Endothelial cell of umbilical vein (primary cell): Measurements from ENCODE around the gene MIS12.

Source experiments
- CTCF ChIP-seq, 2 donors: IDR thresholded peaks; 1 replicate in 1 of 2; 2 replicates in 1 of 2; pipeline ENCODE4 v1.5.1; 2011; ENCODE audit warnings: low read length in 2 of 2, mild to moderate bottlenecking in 2 of 2, moderate library complexity in 2 of 2, control low read depth in 1 of 2, inconsistent platforms in 1 of 2, low read depth in 1 of 2; ENCODE audit not compliant: insufficient read depth in 1 of 2; ENCODE audit errors: extremely low read depth in 1 of 2
- EZH2 ChIP-seq: IDR thresholded peaks from 2 replicates; pipeline ENCODE4 v1.6.1; 2012; ENCODE audit warnings: borderline replicate concordance, low read depth, mild to moderate bottlenecking, moderate library complexity, low read length, inconsistent platforms; ENCODE audit not compliant: severe bottlenecking
- MYC ChIP-seq: IDR thresholded peaks from one replicate; pipeline ENCODE4 v1.6.1; 2011; ENCODE audit warnings: mild to moderate bottlenecking, low read depth, low read length
- POLR2A ChIP-seq: IDR thresholded peaks from 2 replicates; pipeline ENCODE4 v1.6.1; 2012; ENCODE audit warnings: low read depth, mild to moderate bottlenecking, control low read depth, low read length
- POLR2AphosphoS5 ChIP-seq: IDR thresholded peaks from 2 replicates; pipeline ENCODE4 v1.6.1; 2012; ENCODE audit warnings: low read depth, mild to moderate bottlenecking, control low read depth, low read length, moderate library complexity; ENCODE audit not compliant: insufficient read depth
- TF ChIP-seq, protein P1 (sequence below): IDR thresholded peaks from 2 replicates; pipeline ENCODE4 v1.6.1; 2011; ENCODE audit not compliant: insufficient read depth, insufficient read length

DNA sequence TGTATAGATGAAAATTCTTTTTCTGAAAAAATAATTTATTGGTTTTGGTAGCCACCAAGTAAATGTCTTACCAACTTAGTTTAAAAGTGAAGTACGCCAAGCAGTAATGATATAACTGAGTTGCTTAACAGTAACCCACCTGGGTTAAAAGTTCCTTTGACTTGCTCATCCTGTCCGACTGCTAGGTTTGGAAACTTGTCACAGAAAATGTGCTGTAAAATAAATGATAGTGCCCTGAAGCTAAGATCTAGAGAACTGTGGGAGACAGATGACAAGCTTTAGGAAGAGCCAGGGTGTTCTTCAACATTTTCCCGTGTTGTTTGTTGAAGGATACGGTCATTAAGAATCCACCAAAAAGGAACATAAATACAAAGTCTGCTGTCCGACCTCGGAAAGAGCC lies 5.4 kb upstream of the MIS12 start:
- TF ChIP-seq CTCF (IDR thresholded peaks at IDR 0.05; ENCODE audit: extremely low read depth in 1 of 2, insufficient read depth in 1 of 2, low read depth in 1 of 2, low read length in 2 of 2) (no peak), EZH2 (no peak), POLR2A (no peak), POLR2AphosphoS5 (no peak), MYC (no peak)
- TF ChIP-seq, protein P1, sequence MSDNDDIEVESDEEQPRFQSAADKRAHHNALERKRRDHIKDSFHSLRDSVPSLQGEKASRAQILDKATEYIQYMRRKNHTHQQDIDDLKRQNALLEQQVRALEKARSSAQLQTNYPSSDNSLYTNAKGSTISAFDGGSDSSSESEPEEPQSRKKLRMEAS: no peak
